Measurements from ENCODE around the gene MEP1B. TPM values are rescaled to one million over a fixed set of nuclear protein-coding genes. Genes with fewer than 3 reads are reported as not detected.

Gene MEP1B
- total RNA-seq, result 10 to 100 TPM in 1 of 3 donors, 1 to 10 TPM in 2; 5.9 to 11.6 (median 6.9) TPM
- long read RNA-seq, donor 1, partial matches to known transcripts, result 2 of 7 reads
- long read RNA-seq, donor 1, other reads (novel, unspliced or antisense), result 5 of 7 reads
- long read RNA-seq, donor 2, partial matches to known transcripts, result 0 of 1 reads
- long read RNA-seq, donor 2, other reads (novel, unspliced or antisense), result 1 of 1 reads

DNA sequence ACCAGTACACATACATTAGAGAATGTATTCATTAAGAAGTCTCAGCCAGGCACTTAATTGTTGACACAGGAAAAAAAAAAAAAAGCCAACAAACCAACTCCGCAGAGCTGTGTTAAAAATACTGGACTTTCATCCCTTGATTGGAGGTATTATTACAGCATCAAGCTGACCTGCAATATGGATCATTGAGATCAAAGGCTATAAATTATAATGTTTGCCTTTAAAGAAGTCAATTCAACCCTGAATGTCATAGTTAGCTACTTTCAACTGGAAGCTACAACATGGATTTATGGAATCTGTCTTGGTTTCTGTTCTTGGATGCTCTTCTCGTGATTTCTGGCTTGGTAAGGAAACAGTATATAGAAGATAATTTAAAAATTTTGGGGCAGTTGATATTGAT is at the start of gene MEP1B:
MEP1B (plus strand) TSS at position 250 of the 400 bp plus-strand sequence; CDS start at position 282, 32 bp downstream.
- peak; percentile 70 for ATAC-seq
- H3K4me1 ChIP-seq (ENCODE audit: low read depth), result peaks cover 3% of the 10 kb centered on the region
- TF ChIP-seq, protein P1, sequence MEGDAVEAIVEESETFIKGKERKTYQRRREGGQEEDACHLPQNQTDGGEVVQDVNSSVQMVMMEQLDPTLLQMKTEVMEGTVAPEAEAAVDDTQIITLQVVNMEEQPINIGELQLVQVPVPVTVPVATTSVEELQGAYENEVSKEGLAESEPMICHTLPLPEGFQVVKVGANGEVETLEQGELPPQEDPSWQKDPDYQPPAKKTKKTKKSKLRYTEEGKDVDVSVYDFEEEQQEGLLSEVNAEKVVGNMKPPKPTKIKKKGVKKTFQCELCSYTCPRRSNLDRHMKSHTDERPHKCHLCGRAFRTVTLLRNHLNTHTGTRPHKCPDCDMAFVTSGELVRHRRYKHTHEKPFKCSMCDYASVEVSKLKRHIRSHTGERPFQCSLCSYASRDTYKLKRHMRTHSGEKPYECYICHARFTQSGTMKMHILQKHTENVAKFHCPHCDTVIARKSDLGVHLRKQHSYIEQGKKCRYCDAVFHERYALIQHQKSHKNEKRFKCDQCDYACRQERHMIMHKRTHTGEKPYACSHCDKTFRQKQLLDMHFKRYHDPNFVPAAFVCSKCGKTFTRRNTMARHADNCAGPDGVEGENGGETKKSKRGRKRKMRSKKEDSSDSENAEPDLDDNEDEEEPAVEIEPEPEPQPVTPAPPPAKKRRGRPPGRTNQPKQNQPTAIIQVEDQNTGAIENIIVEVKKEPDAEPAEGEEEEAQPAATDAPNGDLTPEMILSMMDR (IDR thresholded peaks at IDR 0.05), result no peak
- no peak for DNase-seq
- no peaks in the 10 kb centered on the region for H3K9me3 ChIP-seq
- no peak within 1 kb of the TSS for H3K4me3 ChIP-seq
- intact Hi-C loops (cut with DNase I, micrococcal nuclease), result no loop called here
- H3K36me3 ChIP-seq (ENCODE audit: low read depth), result no peaks in the 10 kb centered on the region

DNA sequence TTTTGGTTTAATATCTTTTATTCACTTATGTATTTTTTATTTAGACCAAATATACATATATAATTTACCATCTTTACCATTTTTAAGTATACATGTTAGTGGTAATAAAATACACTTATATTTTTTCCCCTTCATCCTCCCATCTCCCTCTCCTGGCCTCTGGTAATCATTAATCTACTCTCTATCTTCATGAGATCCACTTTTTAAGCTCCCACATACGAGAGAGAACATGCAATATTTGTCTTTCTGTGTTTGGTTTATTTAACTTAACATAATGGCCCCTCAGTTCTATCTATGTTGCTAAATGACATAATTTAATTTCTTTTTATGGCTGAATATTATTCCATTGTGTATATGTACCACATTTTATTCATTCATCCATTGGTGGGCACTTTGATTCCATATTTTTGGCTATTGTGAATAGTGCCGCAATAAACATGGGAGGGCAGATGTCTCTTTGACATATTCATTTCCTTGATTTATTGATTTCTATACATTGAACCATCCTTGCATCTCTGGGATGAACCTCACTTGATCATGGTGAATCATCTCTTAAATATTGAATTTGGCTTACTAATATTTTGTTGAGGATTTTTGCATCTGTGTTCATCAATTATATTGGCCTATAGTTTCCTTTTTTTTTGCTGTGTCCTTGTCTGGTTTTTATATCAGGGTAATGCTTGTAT is 41.5 kb upstream of the MEP1B start:
- Histone ChIP-seq H3K9me3 (peaks cover 5% of the 10 kb centered on the region), H3K4me1 (ENCODE audit: low read depth) (no peaks in the 10 kb centered on the region), H3K36me3 (ENCODE audit: low read depth) (no peaks in the 10 kb centered on the region), H3K4me3 (no peak overlapping the region)
- intact Hi-C loops (cut with DNase I, micrococcal nuclease), result no loop called here
- ATAC-seq (no peak), DNase-seq (no peak)
- TF ChIP-seq, protein P1 (IDR thresholded peaks at IDR 0.05), result no peak

DNA sequence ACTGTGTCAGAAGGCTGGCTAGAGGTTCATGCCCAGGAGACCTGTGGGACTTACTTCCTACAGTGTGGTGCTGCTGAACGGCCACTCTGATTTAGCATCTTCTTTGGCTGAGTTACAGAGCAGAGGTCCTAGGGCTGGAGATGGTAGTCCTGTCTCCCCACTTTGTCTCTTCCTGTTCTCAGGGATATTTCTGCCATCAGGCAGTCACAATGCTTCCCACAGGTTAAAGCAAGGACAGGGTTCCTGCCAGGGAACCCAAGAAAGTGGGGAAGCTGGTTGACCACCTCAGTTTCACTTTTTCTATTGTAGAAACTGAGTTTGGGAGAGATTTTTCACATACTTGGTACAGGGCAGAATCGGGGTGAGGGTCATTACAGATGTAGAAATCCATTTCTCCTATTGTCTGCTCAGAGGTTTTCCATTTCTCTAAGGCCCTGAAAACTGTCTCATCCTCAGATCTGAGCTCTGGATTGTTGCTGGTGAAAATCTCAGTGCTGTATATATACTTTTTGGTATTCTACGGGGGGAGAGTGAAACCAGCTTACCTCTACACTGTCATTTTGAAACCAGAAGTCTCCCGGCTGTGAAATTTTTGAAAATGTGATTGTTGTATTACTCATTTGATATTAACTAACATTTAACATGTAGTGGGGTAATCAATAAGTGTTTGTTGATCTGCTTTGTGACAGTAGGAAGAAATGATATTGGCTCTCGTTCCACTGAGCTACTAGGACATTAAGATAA is 37.0 kb upstream of the MEP1B start:
- Histone ChIP-seq H3K36me3 (ENCODE audit: low read depth) (no peaks in the 10 kb centered on the region), H3K4me1 (ENCODE audit: low read depth) (no peaks in the 10 kb centered on the region), H3K9me3 (peaks cover 5% of the 10 kb centered on the region), H3K4me3 (no peak overlapping the region)
- TF ChIP-seq, protein P1 (IDR thresholded peaks at IDR 0.05), result no peak
- intact Hi-C loops (cut with DNase I, micrococcal nuclease), result no loop called here
- DNase-seq, result no peak
- ATAC-seq, result no peak

DNA sequence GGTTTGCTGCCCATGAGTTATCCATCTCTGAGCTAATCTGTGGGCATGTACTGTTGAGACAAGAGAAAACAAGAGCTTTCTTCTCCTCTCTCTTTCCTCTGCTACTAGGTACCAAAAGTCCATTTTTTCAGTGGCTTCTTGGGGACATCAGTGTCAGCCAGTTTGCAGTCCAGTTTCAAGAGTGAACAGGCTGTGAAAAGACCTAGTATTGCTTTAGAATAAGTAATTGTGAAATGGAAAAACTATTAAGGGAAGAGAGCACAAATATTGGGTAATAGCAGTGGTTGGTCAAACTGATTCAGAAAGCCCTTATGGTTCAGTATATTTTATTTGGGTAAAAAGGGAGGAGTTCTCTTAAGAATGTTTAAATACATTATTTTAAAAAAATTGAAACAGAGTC is 33.0 kb upstream of the MEP1B start:
- H3K36me3 ChIP-seq (ENCODE audit: low read depth), result no peaks in the 10 kb centered on the region
- TF ChIP-seq, protein P1 (IDR thresholded peaks at IDR 0.05), result no peak
- no peak overlapping the region for H3K4me3 ChIP-seq
- intact Hi-C loops (cut with DNase I, micrococcal nuclease), result loop anchor here (5.0 kb wide), 3 partner anchors 115 to 395 kb away; partner anchors contain the start of gene GAREM1 (in 1 of the 2)
- ATAC-seq (no peak), DNase-seq (no peak)
- H3K4me1 ChIP-seq (ENCODE audit: low read depth), result peaks cover 16% of the 10 kb centered on the region
- no peaks in the 10 kb centered on the region for H3K9me3 ChIP-seq

DNA sequence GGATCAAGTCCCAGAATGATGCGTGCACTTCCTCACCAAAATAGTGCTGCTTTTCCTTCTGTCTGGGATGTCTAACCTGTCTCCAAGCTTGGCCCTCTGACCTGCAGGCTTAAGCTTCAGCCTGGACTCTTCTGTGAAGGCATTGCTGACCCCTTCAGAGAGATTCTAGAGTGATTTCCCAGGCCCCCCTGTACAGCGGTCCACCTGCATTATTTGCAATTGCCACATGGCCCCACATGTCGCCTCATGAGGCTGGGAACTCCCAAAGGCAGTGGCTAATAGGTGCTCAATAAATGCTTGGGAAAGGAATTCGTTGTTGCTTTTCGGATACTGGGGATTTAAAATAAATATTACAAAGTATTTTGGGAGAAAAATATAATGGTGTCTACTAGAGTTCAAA is 32.3 kb upstream of the MEP1B start:
- Histone ChIP-seq H3K36me3 (ENCODE audit: low read depth) (no peaks in the 10 kb centered on the region), H3K4me3 (no peak overlapping the region), H3K9me3 (no peaks in the 10 kb centered on the region), H3K4me1 (ENCODE audit: low read depth) (peaks cover 16% of the 10 kb centered on the region)
- intact Hi-C loops (cut with DNase I, micrococcal nuclease), result loop anchor here (5.0 kb wide), 3 partner anchors 115 to 395 kb away; partner anchors contain the start of gene GAREM1 (in 1 of the 2)
- TF ChIP-seq, protein P1 (IDR thresholded peaks at IDR 0.05), result no peak
- ATAC-seq (no peak), DNase-seq (no peak)

Measured in mucosa of descending colon (tissue), 3 donors.